OCI-M2 (cell line): Measurements from ENCODE around the gene KCNQ2.

Experiments used
- DNase-seq: peaks from one replicate; lab custom pipeline; 2025; ENCODE audit not compliant: unreplicated experiment; lab: John Stamatoyannopoulos, UW

KCNQ2 gene

DNA sequence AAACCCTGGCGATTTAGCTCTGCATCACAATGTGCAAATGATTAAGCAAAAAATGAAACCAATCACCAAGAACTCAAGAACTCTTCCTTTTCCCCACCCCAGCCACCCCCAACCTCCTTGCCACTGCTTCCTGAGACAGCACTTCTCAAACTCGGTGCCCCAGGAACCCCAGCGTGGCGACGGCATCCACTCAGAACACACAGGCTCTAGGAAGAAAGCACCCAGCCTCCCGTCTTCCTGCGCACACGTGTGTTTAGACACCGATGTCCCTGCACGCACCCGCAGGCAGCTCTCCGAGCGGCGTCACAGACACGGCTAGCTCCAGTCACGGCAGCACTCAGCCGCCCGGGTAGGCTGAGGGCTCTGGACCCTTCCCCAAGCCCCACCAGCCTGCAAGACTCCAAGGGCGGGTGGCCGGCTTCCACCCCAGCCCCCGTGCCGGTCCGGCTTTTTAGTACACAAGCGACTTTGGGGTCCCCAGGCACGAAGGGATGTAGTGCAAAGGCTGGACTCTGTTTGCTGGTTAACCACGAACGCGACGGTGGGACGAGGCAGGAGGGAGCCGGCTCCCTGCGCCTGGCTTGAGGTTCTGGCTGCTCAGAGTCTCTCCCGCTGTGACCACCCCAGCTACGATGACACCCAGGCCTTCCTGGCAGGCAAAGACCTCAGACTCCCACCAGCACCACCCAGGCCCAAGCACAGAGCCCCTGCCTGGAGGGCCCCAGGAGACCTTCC is 51.9 kb downstream of the KCNQ2 start:
- DNase-seq: no peak

DNA sequence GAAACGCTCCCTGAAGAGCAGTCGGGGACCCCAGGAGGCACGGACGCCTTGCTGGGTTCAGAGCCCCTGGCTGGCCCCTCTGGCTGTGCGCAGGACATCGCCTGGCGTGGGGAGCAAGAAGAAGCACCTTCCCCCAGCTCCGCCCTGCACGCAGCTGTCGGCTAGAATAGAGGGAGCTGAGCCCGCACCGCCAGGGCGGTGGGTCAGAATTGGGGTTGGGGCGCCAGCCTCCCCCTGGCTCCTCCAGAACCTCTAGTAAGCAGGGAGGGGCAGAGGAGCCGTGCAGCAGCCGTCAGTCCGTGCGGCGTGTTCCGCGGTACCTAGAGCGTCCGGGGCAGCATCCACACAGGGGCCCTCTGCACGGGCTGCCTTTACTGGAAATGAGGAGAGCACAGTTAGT is 53.2 kb downstream of the KCNQ2 start:
- no peak for DNase-seq

DNA sequence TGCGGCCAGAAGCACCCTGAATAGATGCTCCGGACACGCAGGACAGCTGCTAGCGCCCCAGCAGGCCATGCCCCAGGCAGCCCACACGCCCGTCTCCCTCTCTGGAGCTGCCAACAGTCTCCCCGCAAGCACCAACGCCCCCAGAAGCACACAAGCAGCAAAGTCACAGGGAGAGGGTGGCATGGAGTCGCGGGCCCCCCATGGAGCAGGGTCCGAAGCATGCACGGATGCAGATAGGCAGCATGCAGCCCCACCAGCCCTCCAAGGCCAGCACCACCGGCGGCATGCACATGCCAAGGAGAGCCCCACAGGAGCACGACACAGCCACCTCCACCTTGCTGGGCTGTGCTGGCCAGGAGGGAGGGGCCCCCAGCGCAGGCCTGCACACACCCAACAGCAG is 53.8 kb downstream of the KCNQ2 start:
- DNase-seq: no peak

DNA sequence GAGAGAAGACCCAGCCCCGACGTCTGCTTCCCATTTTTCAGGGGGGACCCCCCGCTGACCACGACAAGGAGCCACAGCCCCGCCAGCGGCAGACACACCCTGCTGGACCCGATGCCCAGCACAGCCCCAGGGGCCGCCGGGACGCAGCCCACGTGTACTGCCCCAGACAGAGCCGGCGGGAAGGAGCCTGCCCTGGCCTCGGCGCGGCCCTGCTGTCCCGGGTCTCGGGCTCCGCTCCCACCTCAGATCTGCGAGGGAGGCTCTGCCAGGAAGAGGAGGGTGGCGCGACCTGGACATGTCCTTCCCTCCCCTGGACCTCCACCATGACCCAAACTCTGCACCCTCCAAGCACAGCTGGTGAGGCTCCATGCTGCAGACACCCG is 54.7 kb downstream of the KCNQ2 start:
- DNase-seq: no peak

DNA sequence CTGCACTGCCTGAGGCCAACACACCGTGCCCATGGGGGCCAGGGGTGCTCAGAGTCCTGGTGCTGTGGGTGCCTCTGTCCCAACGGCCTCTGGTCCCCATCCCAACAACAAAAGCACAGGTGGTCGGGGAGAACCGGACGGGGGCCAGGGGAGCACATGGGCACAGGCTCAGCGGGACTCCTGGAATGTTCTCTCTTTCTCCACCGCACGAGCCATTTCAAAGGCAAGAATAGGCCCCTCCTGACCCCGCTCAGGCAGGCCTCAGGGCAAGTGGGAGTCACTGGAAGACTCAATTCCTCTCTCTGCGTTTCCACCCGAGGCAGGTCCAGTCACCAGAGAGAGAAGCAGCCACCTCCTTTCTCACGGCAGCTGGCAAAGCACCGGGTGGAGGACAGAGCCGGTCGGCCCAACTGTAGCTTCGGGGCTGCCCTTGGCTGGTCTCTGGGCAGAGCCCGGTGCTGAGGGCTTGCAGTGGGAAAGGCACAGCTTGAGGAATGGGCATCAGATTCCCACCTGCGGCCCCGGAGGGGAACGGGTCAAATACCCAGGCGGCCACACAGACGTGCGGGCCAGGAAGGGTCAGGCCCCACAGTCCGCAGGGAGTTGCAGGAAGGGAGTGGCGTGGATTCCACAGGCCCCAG is 55.2 kb downstream of the KCNQ2 start:
- DNase-seq: no peak

DNA sequence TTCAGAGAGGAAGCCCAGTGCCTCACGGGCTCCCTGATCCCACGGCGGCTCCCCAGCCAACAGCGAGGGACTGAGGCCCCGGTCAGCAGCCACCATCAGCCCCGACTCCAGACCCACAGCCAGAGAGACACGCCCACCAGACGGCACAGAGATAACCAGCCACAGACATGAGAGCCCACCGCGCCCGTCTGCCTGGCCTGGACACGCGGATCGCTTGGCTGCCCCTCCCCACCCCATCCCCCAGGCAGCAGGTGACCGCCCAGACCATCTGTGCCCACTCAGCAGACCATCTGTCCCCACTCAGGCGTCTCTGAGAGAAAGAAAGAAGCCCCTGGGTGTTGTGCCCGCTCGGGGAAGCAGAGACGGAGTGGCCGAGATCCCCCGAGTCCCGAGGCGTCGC is 55.8 kb downstream of the KCNQ2 start:
- no peak for DNase-seq

DNA sequence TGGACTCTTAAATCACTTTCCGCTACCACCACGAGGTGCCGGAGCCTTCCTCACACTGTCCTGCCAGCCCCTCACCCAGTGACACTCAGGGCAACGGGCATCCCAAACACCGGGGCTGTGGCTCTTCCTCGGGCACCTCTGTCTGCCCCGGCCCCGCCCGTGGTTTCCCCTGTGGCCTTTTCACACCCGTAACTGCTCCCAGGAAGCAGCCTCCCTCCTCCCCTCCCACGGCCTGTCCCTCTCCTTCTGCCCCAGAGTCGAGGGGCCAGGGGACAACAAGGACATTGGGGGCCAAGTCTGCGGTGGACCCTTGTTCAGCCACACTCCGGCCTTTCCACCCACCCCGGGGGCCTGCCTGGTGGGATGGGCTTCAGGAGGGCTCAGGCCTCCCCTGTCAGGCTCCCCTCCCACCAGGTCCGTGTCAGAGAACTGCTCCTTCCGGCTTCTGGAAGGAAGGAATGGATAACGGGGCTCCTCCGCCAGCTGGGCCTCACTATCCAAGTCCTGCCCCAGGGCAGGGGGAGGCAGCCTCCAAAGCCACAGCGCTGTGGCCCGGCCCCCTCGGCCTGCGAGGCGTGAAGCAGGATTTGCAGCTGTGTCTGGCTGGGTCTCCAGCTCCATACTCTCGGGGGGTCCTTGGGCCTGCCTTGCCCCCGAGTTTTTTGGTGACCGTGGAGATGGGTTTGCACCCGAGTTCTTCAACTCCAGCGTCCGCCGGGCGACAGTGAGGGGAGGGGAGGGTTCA is 56.6 kb downstream of the KCNQ2 start:
- DNase-seq: no peak

DNA sequence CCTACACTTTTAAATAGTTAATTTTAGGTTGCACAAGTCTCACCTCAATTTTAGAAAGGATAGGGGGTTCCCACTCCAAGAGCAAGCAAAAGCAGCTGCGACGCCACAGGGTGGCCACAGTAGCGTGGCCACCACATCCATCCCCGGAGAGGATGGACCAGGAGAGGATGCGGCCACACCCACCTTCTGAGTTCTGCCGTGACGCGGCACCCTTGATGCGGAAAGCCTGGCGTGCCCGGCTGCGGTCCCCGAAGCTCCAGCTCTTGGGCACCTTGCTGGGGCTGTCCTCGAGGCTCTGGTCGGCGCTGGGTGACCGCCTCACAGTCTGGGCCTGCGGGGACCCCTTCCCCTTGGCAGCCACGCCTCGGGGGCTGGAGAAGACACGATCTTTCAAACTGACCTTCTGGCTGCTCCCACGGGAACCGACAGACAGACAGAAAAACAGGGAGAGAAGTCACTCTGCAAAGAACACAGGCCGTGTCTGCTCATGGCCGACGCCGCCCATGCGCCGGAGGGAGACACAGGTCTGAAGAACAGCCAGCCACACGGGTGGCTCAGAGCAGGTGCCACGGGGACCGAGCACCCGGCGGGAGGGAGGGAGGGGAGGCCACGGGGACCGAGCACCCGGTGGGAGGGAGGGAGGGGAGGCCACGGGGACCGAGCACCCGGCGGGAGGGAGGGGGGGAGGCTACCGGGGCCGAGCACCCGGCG is 57.6 kb downstream of the KCNQ2 start:
- no peak for DNase-seq

DNA sequence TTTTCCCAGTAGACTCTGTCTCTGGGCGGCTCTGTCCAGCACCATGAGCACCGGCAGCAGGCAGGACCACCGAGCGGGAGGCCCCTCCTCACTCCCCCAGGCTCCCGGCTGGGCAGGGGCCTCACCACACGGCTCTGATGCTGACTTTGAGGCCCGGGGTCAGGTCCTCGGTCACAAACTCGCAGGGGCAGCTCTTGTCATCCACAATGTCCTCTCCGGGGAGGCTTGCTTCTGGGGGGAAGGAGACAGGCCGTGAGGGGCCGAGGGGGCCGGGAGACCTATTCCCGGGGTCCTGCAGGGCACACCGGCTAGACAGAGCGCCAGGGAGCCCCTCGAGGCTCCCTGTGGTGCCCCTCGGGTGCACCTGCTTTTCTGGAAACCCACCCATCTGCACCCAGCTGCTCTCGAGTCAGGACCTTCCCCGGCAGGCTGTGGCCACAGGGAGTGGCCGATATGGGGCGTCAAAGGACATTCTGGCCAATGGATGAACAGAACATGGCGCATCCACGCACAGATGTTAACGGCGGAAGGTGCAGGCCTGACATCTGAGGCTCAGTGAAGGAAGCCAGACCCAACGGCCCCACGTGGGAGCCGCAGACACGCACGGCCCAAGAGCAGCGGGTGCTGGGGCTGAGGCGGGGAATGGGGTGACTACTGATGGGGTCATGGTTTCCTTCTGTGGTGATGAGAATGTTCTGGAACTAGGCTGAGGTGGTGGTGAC is 58.3 kb downstream of the KCNQ2 start:
- DNase-seq: no peak

DNA sequence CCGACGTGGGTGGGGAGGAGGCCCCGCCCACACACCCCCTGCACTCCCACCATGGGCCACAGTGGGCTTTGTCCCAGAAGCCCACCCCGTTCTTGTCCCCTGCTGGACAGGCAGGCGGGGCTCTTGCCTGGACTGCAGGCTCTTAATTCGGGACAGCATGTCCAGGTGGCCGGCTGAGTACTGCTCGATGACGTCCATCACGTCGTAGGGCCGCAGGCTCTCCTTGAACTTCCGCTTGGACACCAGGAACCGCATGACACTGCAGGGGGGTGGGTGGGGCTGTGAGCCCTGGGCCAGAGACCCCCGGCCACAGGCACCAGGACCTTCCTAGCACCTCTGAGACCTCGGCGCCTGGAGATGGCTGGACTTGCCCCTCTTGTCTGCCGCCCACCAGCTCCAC is 59.1 kb downstream of the KCNQ2 start:
- no peak for DNase-seq

DNA sequence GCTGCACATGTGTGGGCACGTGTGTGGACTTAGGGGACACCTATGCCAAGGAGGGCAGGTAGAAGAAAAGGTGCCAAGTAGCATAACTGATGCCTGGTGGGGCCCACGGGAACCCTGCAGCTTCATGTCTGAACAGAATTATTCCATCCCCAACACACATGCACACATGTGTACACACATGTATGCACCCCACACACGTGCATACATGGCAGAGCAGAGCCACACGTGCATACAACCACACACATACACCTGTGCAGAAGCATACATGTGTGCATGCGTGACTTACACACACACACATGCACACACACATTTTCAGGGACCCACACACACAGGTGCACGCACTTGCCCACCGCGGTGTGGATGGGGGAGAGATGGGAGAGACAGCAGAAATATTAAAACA is 59.6 kb downstream of the KCNQ2 start:
- DNase-seq: no peak

DNA sequence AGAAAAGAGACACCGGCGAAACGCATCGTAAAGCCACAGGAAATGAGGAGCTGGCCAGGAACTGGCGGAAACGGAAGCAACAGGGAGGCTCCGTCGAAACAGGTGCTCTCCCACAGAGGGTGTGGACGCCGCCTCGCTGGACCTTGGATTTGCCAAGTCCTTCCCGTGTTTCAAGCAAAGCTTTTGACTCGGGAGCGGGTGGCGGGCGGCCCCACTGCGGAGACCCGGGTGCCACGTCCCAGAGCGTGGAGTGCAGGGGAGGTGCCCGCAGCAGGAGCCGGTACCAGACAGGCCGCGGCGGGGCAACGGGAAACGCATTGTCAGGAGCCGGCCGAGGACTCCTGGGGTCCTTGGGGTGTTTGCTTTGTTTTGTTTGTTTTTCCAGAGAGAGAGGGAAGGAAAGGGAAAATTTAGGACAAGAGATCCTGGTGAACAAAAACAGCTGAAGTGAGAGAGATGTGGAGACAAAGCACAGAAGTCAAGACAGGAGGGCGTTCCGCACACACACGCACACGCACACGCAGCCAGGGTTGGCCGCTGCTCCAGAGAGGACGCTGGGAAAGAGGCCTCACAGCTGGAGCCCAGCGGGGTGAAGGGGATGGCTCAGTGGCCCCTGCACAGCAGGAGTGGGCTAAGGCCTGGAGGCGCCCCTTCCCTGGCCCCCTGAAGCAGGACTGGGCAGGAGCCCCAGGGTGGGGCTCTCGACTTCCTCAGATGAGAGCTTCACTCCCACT is 60.4 kb downstream of the KCNQ2 start:
- DNase-seq: no peak

DNA sequence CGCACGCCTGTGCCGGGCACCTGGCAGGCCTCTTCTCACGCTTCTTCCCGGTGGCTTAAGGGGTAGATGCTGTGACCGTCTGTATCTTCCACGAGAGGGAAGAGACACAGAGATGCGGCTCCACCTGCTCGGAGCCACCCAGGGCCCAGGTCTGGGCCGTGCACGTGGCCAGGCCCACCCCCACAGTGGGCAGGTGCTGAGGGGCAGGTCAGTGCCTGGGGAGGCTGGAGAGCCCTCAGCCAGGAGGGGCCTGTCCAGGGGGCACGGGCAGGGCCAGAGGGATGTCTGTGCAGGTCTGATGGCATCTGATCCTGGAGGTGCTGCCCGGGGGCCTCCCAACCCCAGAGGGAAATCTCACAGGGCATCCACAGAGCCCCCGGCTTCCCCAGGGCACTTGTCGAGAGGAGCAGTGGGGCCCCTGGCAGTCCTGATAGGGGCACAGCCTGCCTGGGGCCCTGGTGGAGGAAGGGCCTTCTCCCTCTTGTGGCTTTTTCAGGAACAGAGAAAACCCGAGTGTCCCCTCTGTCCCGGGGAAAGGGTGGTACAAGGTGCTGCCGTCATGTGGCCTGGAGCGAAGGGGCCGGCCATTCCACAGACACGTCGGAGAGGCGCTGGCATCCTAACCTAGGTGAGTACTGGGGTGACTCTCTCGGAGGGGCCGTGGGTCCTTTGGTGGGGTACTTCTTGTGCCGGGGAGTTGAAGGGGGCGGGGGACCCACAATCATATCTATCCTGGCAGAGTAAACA is 61.1 kb downstream of the KCNQ2 start:
- DNase-seq: no peak

DNA sequence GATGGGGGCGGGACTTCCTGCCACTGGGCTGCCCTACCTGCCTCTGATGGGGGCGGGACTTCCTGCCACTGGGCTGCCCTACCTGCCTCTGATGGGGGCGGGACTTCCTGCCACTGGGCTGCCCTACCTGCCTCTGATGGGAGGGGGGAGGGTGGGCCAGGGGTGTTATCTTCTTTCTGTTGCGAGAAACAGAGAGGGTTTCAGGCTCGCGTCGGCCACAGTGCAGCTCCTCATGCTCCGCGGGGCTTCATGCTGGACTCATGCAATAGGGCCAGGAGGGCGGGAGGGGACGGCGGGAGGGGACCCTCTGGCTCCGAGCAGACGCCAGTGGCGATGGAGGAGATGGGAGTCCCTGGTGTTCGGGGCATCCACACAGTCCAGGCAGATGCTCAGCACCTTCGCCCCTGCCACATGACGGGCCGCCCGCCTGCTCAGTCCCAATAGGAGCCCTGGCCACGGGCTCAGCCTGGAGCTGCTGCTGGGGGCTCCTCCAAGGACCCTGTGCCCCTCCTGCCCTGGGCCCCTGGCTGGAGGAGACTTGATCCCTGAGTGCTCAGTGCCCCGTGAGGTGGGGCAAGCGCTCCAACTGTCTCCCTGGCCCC is 62.5 kb downstream of the KCNQ2 start:
- DNase-seq: no peak

DNA sequence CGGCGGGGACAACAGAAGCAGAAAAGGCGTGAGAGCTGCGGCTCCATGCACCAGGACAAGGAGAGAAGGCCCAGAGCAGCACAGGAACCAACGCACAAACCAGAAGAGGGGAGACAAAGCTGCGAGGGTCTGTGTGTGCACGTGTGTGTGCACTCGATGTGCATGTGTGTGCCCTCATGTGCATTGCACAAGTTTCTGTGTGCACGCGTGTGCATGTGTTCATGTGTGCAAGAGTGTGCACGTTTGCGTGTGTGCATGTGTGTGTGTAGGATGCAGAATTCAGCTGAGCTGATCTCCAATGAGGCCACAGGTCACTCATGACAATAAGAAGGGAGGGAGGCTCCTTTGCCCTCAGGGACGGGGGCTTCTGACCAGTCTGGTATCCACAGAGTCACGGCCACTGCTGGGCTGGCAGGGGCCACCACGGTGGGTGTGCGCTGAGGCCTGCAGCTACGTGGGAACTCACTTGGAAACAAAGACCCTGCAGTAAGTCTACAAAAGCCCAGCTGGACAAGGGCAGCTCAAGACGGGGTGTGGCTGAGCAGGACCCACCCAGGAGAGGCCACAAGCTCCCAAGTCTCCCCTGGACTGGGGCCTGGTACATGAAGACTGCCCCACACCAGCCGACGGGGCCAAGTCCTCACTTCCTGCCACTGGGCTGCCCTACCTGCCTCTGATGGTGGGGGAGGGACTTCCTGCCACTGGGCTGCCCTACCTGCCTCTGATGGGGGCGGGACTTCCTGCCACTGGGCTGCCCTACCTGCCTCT is 63.2 kb downstream of the KCNQ2 start:
- DNase-seq: no peak

DNA sequence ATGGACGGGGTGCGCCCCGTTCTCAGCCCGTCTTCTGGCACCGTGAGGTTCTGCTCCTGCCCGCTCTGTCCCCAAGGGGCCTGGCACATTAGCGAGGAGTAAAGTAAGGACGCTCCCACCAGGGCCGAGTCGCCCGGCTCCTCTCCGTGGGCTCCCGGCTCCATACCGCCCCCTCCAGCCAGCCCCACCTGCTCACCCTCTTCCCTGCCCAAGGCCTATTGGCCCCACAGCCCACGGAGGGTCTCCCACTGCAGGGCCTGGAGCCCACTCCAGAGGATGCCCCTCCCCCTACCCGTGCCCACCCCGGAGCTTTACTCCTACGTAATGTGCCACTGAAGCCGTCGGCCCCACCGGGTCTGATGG is 63.8 kb downstream of the KCNQ2 start:
- DNase-seq: no peak

DNA sequence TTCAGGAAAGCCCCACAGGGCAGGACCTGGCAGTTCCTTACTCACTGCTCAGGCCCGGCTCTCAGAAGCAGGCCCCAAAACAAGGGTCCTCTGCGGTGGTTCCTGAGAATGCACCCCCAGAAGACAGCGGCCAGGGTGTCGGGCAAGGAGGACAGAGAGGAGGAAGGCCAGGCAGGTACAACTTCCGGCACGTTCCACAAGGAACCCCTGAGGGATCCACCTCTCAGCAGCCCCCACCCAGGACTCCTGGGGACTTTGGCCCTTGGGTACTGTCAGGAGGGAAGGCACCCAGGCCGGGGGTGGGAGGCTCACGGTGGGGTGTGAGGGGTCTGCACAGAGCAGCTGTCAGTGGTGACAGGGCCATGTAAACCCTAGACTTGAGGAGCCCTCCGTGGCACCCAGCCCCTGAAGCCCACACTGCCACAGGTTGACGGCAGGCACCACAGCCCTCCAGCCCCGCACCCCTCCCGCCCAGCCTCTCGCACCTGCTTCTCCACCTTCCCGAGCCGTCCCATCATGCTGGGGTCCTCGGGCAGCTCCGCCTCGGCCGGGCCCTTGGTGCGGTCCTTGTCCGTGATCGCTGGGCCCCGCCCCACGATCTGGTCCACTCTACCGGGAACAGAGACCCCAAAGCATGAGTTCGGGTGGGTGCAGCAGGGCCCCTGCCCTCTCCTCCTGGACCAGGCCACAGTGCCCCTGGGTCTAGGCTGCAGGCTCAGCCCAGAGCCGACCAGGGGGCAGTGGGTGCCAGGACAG is 64.3 kb downstream of the KCNQ2 start:
- no peak for DNase-seq
